ENCODE data around the gene AASS.

The AASS gene

GRCh38 chr7:122038904-122039303 lies 105.1 kb downstream of the AASS start:
- no peak overlapping the region for H3K4me3 ChIP-seq (ENCODE audit: low read length)
- no peak overlapping the region for H3K27ac ChIP-seq (ENCODE audit: low read length)
- peaks cover 98% of the 10 kb centered on the region for H3K36me3 ChIP-seq (ENCODE audit: insufficient read depth, low read depth, low read length)
- no peaks in the 10 kb centered on the region for H3K4me1 ChIP-seq (ENCODE audit: insufficient read depth, low read length)
- no peaks in the 10 kb centered on the region for H3K9me3 ChIP-seq (ENCODE audit: insufficient read depth, low read depth, low read length)
- no peaks in the 10 kb centered on the region for H3K27me3 ChIP-seq (ENCODE audit: insufficient read depth, low read length)
- H3K9ac ChIP-seq (ENCODE audit: low read depth, low read length) = no peak overlapping the region

- no peaks in the 10 kb centered on the region for H3K27me3 ChIP-seq (ENCODE audit: insufficient read depth, low read length)
- H3K4me3 ChIP-seq (ENCODE audit: low read length) = no peak overlapping the region
- H3K4me1 ChIP-seq (ENCODE audit: insufficient read depth, low read length) = no peaks in the 10 kb centered on the region
- H3K9me3 ChIP-seq (ENCODE audit: insufficient read depth, low read depth, low read length) = no peaks in the 10 kb centered on the region
- peaks cover 97% of the 10 kb centered on the region for H3K36me3 ChIP-seq (ENCODE audit: insufficient read depth, low read depth, low read length)
- no peak overlapping the region for H3K27ac ChIP-seq (ENCODE audit: low read length)
- no peak overlapping the region for H3K9ac ChIP-seq (ENCODE audit: low read depth, low read length)
Measured at GRCh38 chr7:122038134-122038533, 105.9 kb downstream of the AASS start.

- H3K4me1 ChIP-seq (ENCODE audit: insufficient read depth, low read length) = no peaks in the 10 kb centered on the region
- H3K27ac ChIP-seq (ENCODE audit: low read length) = no peak overlapping the region
- H3K9me3 ChIP-seq (ENCODE audit: insufficient read depth, low read depth, low read length) = no peaks in the 10 kb centered on the region
- no peak overlapping the region for H3K4me3 ChIP-seq (ENCODE audit: low read length)
- H3K9ac ChIP-seq (ENCODE audit: low read depth, low read length) = no peak overlapping the region
- H3K36me3 ChIP-seq (ENCODE audit: insufficient read depth, low read depth, low read length) = peaks cover 92% of the 10 kb centered on the region
- H3K27me3 ChIP-seq (ENCODE audit: insufficient read depth, low read length) = no peaks in the 10 kb centered on the region
Measured at GRCh38 chr7:122035876-122036275, 108.2 kb downstream of the AASS start.

GRCh38 chr7:122033641-122034040 lies 110.4 kb downstream of the AASS start:
- Histone ChIP-seq H3K4me3 (ENCODE audit: low read length) (no peak overlapping the region), H3K27me3 (ENCODE audit: insufficient read depth, low read length) (no peaks in the 10 kb centered on the region), H3K36me3 (ENCODE audit: insufficient read depth, low read depth, low read length) (peaks cover 85% of the 10 kb centered on the region), H3K27ac (ENCODE audit: low read length) (no peak overlapping the region), H3K9ac (ENCODE audit: low read depth, low read length) (no peak overlapping the region), H3K9me3 (ENCODE audit: insufficient read depth, low read depth, low read length) (no peaks in the 10 kb centered on the region), H3K4me1 (ENCODE audit: insufficient read depth, low read length) (no peaks in the 10 kb centered on the region)

GRCh38 chr7:122027058-122027457 lies 117.0 kb downstream of the AASS start:
- Histone ChIP-seq H3K36me3 (ENCODE audit: insufficient read depth, low read depth, low read length) (peaks cover 41% of the 10 kb centered on the region), H3K4me3 (ENCODE audit: low read length) (no peak overlapping the region), H3K4me1 (ENCODE audit: insufficient read depth, low read length) (no peaks in the 10 kb centered on the region), H3K27me3 (ENCODE audit: insufficient read depth, low read length) (no peaks in the 10 kb centered on the region), H3K27ac (ENCODE audit: low read length) (no peak overlapping the region), H3K9me3 (ENCODE audit: insufficient read depth, low read depth, low read length) (no peaks in the 10 kb centered on the region), H3K9ac (ENCODE audit: low read depth, low read length) (no peak overlapping the region)
